Ascending aorta (tissue), 2 donors: ENCODE measurements around the gene CDYL. TPM values are rescaled to one million over a fixed set of nuclear protein-coding genes. Genes with fewer than 3 reads are reported as not detected.

Source experiments
- DNase-seq, 2 donors: peaks; one replicate each; pipeline ENCODE4 v3.0.0-alpha.2; 2019; ENCODE audit warnings: low spot score in 2 of 2
- H3K27ac ChIP-seq, 2 donors: fragments of 200-600 bp; sonication (generic); one replicate each; pipeline ENCODE4 v1.5.1; 2016 to 2017; ENCODE audit warnings: mild to moderate bottlenecking in 1 of 2
- H3K27me3 ChIP-seq: fragments of 200-600 bp; sonication (generic); one replicate; pipeline ENCODE4 v1.5.1; 2017
- H3K36me3 ChIP-seq, 2 donors: fragments of 200-600 bp; sonication (generic); one replicate each; pipeline ENCODE4 v1.5.1; 2016
- H3K4me1 ChIP-seq, 2 donors: fragments of 200-600 bp; sonication (generic); one replicate each; pipeline ENCODE4 v1.5.1; 2016 to 2017; ENCODE audit warnings: mild to moderate bottlenecking in 1 of 2
- H3K4me3 ChIP-seq, 2 donors: fragments of 200-600 bp; sonication (generic); one replicate each; pipeline ENCODE4 v1.5.1; 2016 to 2017; ENCODE audit warnings: mild to moderate bottlenecking in 1 of 2
- H3K9me3 ChIP-seq, 2 donors: fragments of 200-600 bp; sonication (generic); one replicate each; pipeline ENCODE4 v1.5.1; 2016
- intact Hi-C: fragments of 100-400 bp; cut with DNase I; formaldehyde crosslinking; loops from one replicate; pipeline ENCODE4 v1.15.1; 2023
- total RNA-seq: library from RNA; depleted of rRNA; stranded (reverse); fragments of >200 nt; gene quantifications from one replicate; pipeline ENCODE4 v1.1.0, GENCODE V29; 2016
- TF ChIP-seq, protein P1 (sequence below), 3 experiments: fragments of 200-600 bp in 2 of 3; fragments of 450-650 bp in 1 of 3; sonication (generic) in 2 of 3; IDR thresholded peaks; one replicate each; pipeline ENCODE4 v1.5.1; 2016 to 2019; ENCODE audit warnings: antibody characterized with exemption in 3 of 3, mild to moderate bottlenecking in 1 of 3, moderate library complexity in 1 of 3

CDYL gene
- total RNA-seq, 1 donor from 2014 or later, result 73.7 TPM

DNA sequence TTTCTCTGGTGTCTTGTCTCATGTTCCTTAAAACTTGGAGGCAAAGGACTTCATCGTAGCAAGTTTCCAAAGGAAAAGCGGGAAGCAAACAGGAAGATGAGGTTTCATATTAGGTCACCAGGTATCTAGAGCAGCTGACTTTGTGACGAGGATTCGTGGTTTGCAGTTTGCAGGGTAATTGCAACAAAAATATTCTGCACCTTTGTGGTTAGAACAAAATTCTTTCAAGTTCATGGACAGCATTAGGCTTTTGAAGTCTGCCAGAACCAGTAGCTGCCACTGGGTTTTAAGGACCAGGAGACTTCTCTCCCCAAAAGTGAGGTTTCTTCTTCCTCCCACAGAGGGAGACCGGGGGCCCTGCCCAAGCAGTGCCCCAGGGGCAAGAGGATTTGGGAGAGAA, 164.2 kb downstream of the CDYL start:
- Histone ChIP-seq H3K27ac (no peak overlapping the region), H3K27me3 (no peaks in the 10 kb centered on the region), H3K9me3 (no peaks in the 10 kb centered on the region), H3K36me3 (peaks cover 8 to 19% of the 10 kb centered on the region in 2 donors), H3K4me3 (no peak overlapping the region), H3K4me1 (peaks cover 0 to 4% of the 10 kb centered on the region in 2 donors)
- TF ChIP-seq, protein P1, sequence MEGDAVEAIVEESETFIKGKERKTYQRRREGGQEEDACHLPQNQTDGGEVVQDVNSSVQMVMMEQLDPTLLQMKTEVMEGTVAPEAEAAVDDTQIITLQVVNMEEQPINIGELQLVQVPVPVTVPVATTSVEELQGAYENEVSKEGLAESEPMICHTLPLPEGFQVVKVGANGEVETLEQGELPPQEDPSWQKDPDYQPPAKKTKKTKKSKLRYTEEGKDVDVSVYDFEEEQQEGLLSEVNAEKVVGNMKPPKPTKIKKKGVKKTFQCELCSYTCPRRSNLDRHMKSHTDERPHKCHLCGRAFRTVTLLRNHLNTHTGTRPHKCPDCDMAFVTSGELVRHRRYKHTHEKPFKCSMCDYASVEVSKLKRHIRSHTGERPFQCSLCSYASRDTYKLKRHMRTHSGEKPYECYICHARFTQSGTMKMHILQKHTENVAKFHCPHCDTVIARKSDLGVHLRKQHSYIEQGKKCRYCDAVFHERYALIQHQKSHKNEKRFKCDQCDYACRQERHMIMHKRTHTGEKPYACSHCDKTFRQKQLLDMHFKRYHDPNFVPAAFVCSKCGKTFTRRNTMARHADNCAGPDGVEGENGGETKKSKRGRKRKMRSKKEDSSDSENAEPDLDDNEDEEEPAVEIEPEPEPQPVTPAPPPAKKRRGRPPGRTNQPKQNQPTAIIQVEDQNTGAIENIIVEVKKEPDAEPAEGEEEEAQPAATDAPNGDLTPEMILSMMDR (IDR thresholded peaks at IDR 0.05), result no peak
- DNase-seq, result no peak
- intact Hi-C loops, result no loop called here

DNA sequence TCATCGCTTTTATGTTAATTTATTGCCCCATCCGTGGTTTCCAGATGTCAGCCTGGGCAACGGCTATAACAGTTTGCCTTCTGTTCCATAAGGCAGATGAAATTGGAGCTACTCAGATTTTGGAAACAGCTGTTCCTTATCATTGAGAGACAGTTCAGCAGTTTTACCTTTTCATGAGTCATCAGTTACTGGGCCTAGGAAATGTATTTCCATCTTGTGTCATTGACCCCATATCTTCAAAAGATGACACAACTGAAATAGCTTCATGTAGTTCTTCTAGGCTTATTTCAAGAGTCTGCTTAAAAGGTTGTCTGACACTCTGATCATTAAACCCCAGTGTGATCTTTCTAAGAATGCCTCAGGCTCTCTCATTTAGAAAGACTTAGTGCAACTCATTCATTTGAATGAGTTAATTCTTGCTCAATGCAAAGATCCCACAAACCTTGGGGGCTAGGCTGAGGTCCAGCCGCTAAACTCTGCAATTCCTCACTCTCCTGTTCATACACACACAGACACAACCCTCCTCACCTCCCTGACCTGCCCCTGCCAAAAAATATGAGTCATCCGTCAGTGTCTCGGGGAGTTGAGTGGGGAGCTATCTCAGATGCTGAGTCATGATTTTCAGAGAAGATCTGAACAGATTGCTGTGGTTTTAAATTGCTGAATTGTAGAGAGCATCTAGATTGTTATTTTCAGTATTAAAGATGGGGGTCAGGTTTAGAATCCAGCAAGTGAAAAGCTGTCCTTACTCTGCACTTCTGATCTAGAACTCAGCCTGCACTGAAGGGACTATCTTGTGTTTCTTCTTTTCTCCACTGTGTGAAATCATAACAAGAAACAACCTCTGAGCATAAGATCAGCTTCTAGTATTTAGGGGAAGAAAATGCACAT, 165.8 kb downstream of the CDYL start:
- H3K36me3 ChIP-seq, result peaks cover 9 to 30% of the 10 kb centered on the region in 2 donors
- no peak overlapping the region for H3K4me3 ChIP-seq
- H3K4me1 ChIP-seq, result peaks cover 0 to 4% of the 10 kb centered on the region in 2 donors
- H3K27me3 ChIP-seq, result no peaks in the 10 kb centered on the region
- no peaks in the 10 kb centered on the region for H3K9me3 ChIP-seq
- no peak for DNase-seq
- no peak overlapping the region for H3K27ac ChIP-seq
- TF ChIP-seq, protein P1 (IDR thresholded peaks at IDR 0.05), result no peak
- intact Hi-C loops, result no loop called here

DNA sequence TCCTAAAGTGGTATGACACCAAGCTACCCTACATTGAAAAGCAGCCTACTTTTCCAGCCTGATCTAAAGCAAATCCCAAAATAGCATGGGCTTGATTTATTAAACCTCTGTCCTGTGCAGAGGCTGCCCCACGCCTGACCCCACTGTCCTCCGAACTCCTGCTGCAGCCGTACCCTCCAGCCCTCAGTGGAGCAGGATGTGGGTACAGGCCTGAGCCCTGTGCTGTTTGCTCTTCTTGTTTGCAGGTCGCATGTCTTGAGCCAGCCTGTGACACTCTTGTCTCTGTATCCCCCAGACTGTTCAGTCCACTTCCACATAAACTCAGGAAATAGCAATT, 166.4 kb downstream of the CDYL start:
- Histone ChIP-seq H3K4me1 (peaks cover 0 to 4% of the 10 kb centered on the region in 2 donors), H3K36me3 (peaks cover 9 to 33% of the 10 kb centered on the region in 2 donors), H3K4me3 (no peak overlapping the region), H3K27me3 (no peaks in the 10 kb centered on the region), H3K9me3 (no peaks in the 10 kb centered on the region), H3K27ac (no peak overlapping the region)
- intact Hi-C loops, result no loop called here
- no peak for DNase-seq
- TF ChIP-seq, protein P1 (IDR thresholded peaks at IDR 0.05), result no peak

DNA sequence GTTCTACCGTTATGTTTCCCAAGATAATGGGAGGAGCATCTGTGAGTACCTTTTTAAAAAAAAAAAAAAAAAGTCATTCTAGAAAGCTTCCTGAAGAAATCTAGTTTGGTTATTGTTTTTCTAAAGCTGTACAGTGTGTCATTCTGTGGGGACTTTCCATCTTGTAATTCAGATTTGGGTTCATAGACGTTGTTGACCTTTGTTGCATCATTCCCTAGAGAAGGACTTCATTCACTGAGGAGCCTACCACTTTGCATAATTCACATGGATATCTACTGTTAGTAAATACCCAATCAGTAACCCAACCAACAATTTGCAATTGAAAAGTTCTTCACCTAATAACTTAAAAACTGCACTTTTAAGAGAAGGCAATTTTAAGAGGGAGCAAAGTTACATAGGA, 167.5 kb downstream of the CDYL start:
- no peaks in the 10 kb centered on the region for H3K9me3 ChIP-seq
- no peaks in the 10 kb centered on the region for H3K27me3 ChIP-seq
- no peak for DNase-seq
- peaks cover 0 to 4% of the 10 kb centered on the region in 2 donors for H3K4me1 ChIP-seq
- no peak overlapping the region for H3K4me3 ChIP-seq
- H3K27ac ChIP-seq, result no peak overlapping the region
- intact Hi-C loops, result no loop called here
- TF ChIP-seq, protein P1 (IDR thresholded peaks at IDR 0.05), result no peak
- peaks cover 9 to 36% of the 10 kb centered on the region in 2 donors for H3K36me3 ChIP-seq

DNA sequence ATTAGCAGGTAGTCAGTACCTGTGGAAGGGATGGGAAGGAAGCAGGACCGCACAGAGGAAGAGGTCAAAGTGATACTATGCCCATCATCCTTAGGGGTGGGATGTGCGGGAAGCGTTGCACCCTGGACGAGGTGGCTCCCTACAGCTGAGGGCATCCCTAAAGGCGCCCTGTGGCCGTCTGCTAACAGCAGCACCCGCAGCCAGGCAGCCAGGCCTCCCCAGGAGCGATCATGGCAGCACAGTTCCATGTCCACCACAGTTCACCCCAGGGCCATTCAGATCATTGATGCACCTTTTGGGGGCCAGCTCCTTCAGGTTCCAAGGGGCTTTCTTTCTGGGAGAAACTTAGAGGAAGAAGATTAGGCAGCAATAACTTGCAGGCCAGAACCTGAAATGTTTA, 168.1 kb downstream of the CDYL start:
- peaks cover 0 to 4% of the 10 kb centered on the region in 2 donors for H3K4me1 ChIP-seq
- H3K27me3 ChIP-seq, result no peaks in the 10 kb centered on the region
- H3K4me3 ChIP-seq, result no peak overlapping the region
- H3K27ac ChIP-seq, result no peak overlapping the region
- intact Hi-C loops, result no loop called here
- no peak for DNase-seq
- H3K36me3 ChIP-seq, result peaks cover 9 to 42% of the 10 kb centered on the region in 2 donors
- no peaks in the 10 kb centered on the region for H3K9me3 ChIP-seq
- TF ChIP-seq, protein P1 (IDR thresholded peaks at IDR 0.05), result no peak
